Colonic mucosa (tissue), 4 donors: ENCODE measurements around the gene CAVIN4. TPM values are rescaled to one million over a fixed set of nuclear protein-coding genes. Genes with fewer than 3 reads are reported as not detected.

ENCODE experiments used
- DNase-seq: peaks from one replicate; pipeline ENCODE4 v3.0.0-alpha.2; 2020
- H3K27ac ChIP-seq: fragments of 200-600 bp; one replicate; pipeline ENCODE4 v1.8.0; 2021
- H3K27me3 ChIP-seq: fragments of 200-600 bp; one replicate; pipeline ENCODE4 v1.8.0; 2021
- H3K36me3 ChIP-seq: fragments of 200-600 bp; one replicate; pipeline ENCODE4 v1.8.0; 2021
- H3K4me1 ChIP-seq: fragments of 200-600 bp; one replicate; pipeline ENCODE4 v1.8.0; 2021; ENCODE audit warnings: mild to moderate bottlenecking
- H3K4me3 ChIP-seq: fragments of 200-600 bp; one replicate; pipeline ENCODE4 v1.8.0; 2021
- H3K9ac ChIP-seq, 2 donors: one replicate each; pipeline ENCODE4 v1.7.0; 2013; ENCODE audit warnings: control low read depth in 2 of 2, low read depth in 2 of 2, low read length in 2 of 2
- H3K9me3 ChIP-seq: fragments of 200-600 bp; one replicate; pipeline ENCODE4 v1.8.0; 2021
- CTCF ChIP-seq: fragments of 200-600 bp; IDR thresholded peaks from one replicate; pipeline ENCODE4 v1.8.0; 2022; ENCODE audit warnings: antibody characterized with exemption, mild to moderate bottlenecking
- intact Hi-C: fragments of 100-400 bp; cut with DNase I; formaldehyde crosslinking; loops from one replicate; pipeline ENCODE4 v1.14.1; 2022
- total RNA-seq, 2 donors: library from RNA; stranded (reverse); fragmentation: NEBNext Ultra II Directional in 1 of 2; extraction: Animal tissue kit (Norgen Biotek cat#: 25700) in 1 of 2; gene quantifications; one replicate each; pipeline ENCODE4 v1.2.1, GENCODE V29; 2021
- donor health status: healthy.
- donor health status: DM: no; HTN: no; CAD: no.
- donor health status: DM: no; HTN: no; CAD: no.

Gene CAVIN4
- total RNA-seq, 2 donors from 2014 or later = 0.17 TPM; not detected in 1

DNA sequence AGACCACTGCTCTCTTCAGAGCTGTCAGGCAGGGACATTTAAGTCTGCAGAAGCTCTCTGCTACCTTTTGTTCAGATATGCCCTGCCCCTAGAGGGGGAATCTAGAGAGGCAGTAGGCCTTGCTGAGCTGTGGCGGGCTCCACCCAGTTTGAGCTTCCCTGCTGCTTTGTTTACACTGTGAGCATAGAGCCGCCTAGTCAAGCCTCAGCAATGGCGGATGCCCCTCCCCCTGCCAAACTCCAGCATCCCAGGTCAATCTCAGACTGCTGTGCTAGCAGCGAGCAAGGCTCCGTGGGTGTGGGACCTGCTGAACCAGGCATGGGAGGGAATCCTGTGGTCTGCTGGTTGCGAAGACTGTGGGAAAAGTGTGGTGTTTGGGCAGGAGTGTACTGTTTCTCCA, 59.9 kb downstream of the CAVIN4 start:
- Histone ChIP-seq H3K36me3 (no peaks in the 10 kb centered on the region), H3K4me3 (no peak overlapping the region), H3K4me1 (no peaks in the 10 kb centered on the region), H3K9ac (no peak overlapping the region), H3K27me3 (no peaks in the 10 kb centered on the region), H3K9me3 (no peaks in the 10 kb centered on the region), H3K27ac (no peak overlapping the region)
- no peak for TF ChIP-seq CTCF
- intact Hi-C loops = no loop called here
- DNase-seq = no peak

Other genes with a start within 250 kb of the CAVIN4 start
- 10 to 100 TPM in 1 of 2 donors, 1 to 10 TPM in 1; 8.3 to 11.5 TPM for gene TEX10, start 225.1 kb upstream of the CAVIN4 start, total RNA-seq
- gene MSANTD3, start 150.9 kb upstream of the CAVIN4 start, total RNA-seq = 10 to 100 TPM in 1 of 2 donors, 1 to 10 TPM in 1; 9.1 to 11.7 TPM
- gene TMEFF1, start 104.9 kb upstream of the CAVIN4 start, total RNA-seq = under 1 TPM in 1 of 2 donors, not detected in 1; 0.27 TPM